Subcutaneous abdominal adipose tissue (tissue), 5 donors: ENCODE data around the gene SMYD1.

Experiments
- H3K27ac ChIP-seq: one replicate; pipeline ENCODE4 v1.7.0; 2013; ENCODE audit warnings: low read depth, mild to moderate bottlenecking, inconsistent platforms, low read length, moderate library complexity
- H3K27me3 ChIP-seq, 5 donors: one replicate each; pipeline ENCODE4 v1.7.0; 2013; ENCODE audit warnings: low read length in 5 of 5, inconsistent platforms in 1 of 5; ENCODE audit not compliant: control insufficient read depth in 5 of 5, insufficient read depth in 4 of 5
- H3K36me3 ChIP-seq, 5 donors: one replicate each; pipeline ENCODE4 v1.7.0; 2013; ENCODE audit warnings: low read length in 5 of 5; ENCODE audit not compliant: control insufficient read depth in 5 of 5, insufficient read depth in 5 of 5
- H3K4me1 ChIP-seq, 5 donors: one replicate each; pipeline ENCODE4 v1.7.0; 2013; ENCODE audit warnings: low read length in 5 of 5, mild to moderate bottlenecking in 3 of 5, moderate library complexity in 1 of 5; ENCODE audit not compliant: control insufficient read depth in 5 of 5, insufficient read depth in 5 of 5
- H3K4me3 ChIP-seq, 5 donors: one replicate each; pipeline ENCODE4 v1.7.0; 2013; ENCODE audit warnings: low read length in 5 of 5, low read depth in 1 of 5
- H3K9ac ChIP-seq, 5 donors: one replicate each; pipeline ENCODE4 v1.7.0; 2013; ENCODE audit warnings: low read length in 5 of 5, mild to moderate bottlenecking in 4 of 5, moderate library complexity in 3 of 5
- H3K9me3 ChIP-seq, 5 donors: one replicate each; pipeline ENCODE4 v1.7.0; 2013; ENCODE audit warnings: low read length in 5 of 5; ENCODE audit not compliant: control insufficient read depth in 5 of 5
- donor health status: healthy.
- donor health status: healthy.
- donor health status: healthy.
- donor health status: healthy.
- donor health status: healthy.

The SMYD1 gene

DNA sequence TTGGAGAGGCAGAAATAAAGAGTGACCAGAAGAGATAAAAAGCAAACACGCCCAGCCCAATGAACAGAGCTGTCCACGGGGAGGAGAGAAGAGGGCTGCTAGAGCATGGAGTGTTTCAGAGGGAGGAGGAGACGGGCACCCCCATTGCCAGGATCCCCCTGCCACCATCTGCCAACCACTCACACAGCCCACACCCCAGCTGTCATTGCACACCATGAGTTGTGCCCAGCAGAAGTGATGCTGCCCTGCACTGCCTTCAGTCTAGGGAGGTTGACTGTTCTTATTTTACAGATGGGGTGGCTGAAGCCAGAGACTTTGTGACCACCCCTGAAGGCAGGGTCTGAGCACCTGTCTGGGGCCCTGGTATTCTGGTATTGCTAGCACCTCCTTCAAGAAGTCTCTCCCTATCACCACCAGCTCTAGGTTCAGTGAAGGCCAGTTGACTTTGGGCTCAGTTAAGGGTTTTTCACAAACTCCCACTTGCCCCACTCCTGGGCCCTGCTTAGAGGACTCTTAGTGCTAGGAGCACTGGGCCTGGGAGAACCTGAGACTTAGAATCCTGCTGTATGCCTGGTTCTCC lies 57.8 kb downstream of the SMYD1 start:
- Histone ChIP-seq H3K4me1 (no peaks in the 10 kb centered on the region), H3K36me3 (no peaks in the 10 kb centered on the region), H3K9me3 (no peaks in the 10 kb centered on the region), H3K4me3 (no peak overlapping the region), H3K27me3 (peaks cover 3 to 14% (median 4%) of the 10 kb centered on the region in 5 donors), H3K27ac (no peak overlapping the region), H3K9ac (no peak overlapping the region)

DNA sequence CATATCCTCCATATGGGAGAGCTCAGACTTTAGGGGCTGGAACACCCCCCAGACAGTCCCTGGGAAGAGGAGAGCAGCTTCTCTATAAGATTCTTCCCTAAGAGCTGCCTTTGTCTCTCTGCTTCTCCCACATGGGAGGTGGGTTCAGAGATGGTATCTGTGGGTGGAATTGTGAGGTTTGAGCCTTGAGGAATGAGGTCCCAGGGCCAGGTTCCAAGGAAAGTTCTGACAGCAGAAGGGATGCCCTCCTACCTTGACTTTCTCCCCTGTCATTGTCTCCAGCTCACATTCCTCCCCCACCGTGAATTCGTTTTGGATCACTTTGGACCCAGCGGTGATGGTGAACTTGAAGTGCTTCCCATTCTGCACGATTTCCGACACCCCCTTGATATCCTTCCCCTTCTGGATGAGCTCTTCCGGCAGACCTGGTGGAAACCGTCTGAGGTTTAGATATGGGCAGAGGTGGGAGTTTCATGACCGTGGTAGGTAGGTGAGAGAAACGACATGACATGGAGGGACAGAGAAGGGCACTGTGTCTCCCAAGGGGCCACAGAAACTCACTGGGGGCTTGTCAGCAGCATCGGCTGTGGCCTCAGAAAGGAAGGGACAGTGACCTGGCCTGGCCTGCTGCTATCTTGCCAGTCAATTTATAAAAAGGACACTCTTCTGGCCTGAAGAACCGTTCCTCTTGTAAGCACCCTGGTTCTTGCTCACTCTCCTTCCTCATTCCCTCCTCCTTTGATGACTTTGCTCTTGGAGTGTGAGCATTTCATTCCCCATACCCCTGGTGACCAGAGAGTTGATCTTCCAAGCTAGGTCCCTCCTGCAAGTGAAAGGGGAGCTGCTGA lies 58.5 kb downstream of the SMYD1 start:
- Histone ChIP-seq H3K27me3 (peaks cover 4 to 14% (median 4%) of the 10 kb centered on the region in 5 donors), H3K9ac (no peak overlapping the region), H3K36me3 (no peaks in the 10 kb centered on the region), H3K9me3 (no peaks in the 10 kb centered on the region), H3K4me1 (no peaks in the 10 kb centered on the region), H3K4me3 (no peak overlapping the region), H3K27ac (no peak overlapping the region)

DNA sequence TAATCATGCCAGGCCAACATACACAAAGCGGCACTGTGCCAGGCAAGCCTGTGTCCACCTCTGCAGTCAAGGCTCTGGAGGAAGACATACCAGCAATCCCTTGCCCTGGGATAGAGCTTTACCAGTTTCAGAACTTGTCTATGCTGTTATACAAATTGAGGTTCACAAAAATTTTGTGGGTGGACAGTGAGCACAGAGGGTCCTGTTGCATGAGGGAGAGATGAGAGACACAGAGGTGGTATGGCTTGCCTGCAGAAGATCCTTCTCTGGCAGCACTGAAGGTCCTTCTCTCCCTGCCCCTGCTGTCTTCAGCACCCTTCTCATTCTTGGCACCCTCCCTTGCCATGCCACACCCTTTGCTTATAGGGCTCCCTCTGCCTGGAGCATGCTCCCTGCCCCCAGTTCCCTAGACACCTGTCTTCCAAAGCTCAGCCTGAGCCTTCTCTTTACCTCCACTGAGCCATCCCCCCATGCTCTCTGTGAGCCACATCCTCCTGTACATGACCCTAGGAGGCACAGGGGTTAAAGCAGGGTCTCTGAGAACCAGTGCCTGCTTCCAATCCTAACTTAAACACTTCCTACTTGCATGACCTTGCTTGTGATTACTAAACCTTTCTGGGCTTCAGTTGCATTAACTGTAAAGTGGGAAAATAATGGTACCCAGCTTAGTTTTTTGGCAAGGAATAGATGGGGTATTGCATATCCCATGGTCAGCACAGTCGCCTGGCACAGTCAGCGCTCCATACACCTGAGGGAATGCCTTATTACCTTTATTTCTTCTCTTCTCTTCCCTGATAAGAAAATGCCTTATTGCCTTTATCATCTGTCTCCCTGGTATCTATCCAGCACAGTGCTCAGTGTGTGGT lies 59.4 kb downstream of the SMYD1 start:
- Histone ChIP-seq H3K27me3 (peaks cover 4 to 14% (median 5%) of the 10 kb centered on the region in 5 donors), H3K27ac (no peak overlapping the region), H3K9ac (no peak overlapping the region), H3K36me3 (no peaks in the 10 kb centered on the region), H3K4me1 (no peaks in the 10 kb centered on the region), H3K4me3 (no peak overlapping the region), H3K9me3 (no peaks in the 10 kb centered on the region)

GRCh38 chr2:88127638-88127887 lies 59.9 kb downstream of the SMYD1 start:
- Histone ChIP-seq H3K36me3 (no peaks in the 10 kb centered on the region), H3K4me3 (no peak overlapping the region), H3K4me1 (no peaks in the 10 kb centered on the region), H3K9ac (no peak overlapping the region), H3K9me3 (no peaks in the 10 kb centered on the region), H3K27me3 (peaks cover 4 to 14% (median 5%) of the 10 kb centered on the region in 5 donors), H3K27ac (no peak overlapping the region)

- Histone ChIP-seq H3K4me3 (no peak within 1 kb of the TSS), H3K9me3 (no peaks in the 10 kb centered on the region), H3K4me1 (no peaks in the 10 kb centered on the region), H3K27ac (no peak within 1 kb of the TSS), H3K9ac (no peak within 1 kb of the TSS), H3K36me3 (no peaks in the 10 kb centered on the region), H3K27me3 (peaks cover 4 to 14% (median 5%) of the 10 kb centered on the region in 5 donors)
Measured at GRCh38 chr2:88127888-88128653, 60.4 kb downstream of the SMYD1 start, which contains the start of gene FABP1. FABP1 (minus strand) TSS chr2:88128062; CDS start chr2:88128017, 45 bp downstream.

DNA sequence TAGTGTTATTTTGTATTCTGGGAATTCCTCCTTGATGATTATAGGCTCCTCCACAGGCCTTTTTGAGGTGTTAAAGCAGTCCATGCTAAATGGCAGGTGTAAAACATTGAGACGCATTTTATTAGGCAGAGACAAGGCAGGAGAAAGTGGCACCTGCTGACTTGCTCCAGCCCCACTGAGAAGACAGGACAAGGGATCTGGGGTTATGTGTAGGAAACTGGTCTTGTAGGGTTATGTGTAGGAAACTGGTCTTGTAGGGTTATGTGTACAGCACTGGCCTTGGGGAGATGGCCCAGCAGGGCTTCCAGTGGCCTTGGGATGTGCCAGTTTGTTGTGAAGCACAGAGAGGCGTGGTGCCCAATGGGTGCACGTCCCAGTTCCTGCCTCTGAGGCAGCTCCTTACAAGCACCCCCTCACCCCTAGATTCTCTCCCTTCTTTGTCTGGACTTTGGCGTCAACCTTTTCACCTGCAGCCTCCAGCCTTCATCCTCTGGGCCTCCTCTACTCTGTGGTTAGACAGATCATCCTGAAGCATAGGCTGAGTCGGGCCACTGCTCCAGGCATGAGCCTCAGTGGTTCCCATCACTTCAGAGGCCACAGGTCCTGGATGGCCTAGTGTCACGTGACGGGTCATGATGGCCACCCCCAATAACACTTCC lies 61.2 kb downstream of the SMYD1 start:
- no peaks in the 10 kb centered on the region for H3K4me1 ChIP-seq
- H3K9me3 ChIP-seq: no peaks in the 10 kb centered on the region
- no peak overlapping the region for H3K9ac ChIP-seq
- H3K27ac ChIP-seq: no peak overlapping the region
- H3K27me3 ChIP-seq: peaks cover 4 to 10% (median 5%) of the 10 kb centered on the region in 5 donors
- H3K4me3 ChIP-seq: no peak overlapping the region
- no peaks in the 10 kb centered on the region for H3K36me3 ChIP-seq

DNA sequence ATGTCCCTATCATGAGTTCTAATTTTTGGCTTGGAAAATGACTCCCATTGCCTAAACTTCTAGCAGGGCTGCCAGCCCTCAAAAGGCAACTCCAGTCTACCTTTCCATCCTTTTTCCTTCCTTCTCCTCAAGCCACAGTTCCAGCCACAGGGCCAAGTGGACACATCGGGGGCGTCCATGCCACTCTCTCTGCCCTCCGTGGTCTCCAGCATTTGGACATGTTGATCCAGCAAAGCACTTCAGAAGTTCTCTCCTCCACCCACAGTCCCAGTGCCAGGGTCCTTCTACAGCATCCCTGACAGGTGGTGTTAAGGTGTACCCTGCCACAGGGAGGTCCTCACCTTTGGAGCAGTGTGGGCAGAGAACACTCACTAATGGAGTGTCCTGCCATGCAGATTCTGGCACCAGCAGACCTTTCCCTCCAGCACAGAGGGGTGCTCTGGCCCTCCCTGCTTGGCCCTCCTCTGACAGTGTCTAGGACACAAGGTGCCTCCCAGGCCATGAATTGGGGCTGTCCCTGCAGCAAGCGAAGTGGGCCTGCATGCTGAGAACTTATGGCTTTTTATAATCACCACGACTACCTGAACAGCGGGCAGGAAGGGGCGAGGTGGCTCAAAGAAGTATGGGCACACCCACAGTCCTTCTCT lies 61.8 kb downstream of the SMYD1 start:
- Histone ChIP-seq H3K36me3 (no peaks in the 10 kb centered on the region), H3K27me3 (peaks cover 4 to 7% (median 5%) of the 10 kb centered on the region in 5 donors), H3K9ac (no peak overlapping the region), H3K9me3 (no peaks in the 10 kb centered on the region), H3K4me1 (no peaks in the 10 kb centered on the region), H3K27ac (no peak overlapping the region), H3K4me3 (no peak overlapping the region)

- H3K9me3 ChIP-seq: no peaks in the 10 kb centered on the region
- H3K4me1 ChIP-seq: no peaks in the 10 kb centered on the region
- H3K9ac ChIP-seq: no peak overlapping the region
Measured at GRCh38 chr2:88131201-88131998, 63.8 kb downstream of the SMYD1 start.

More at GRCh38 chr2:88131201-88131998, 63.8 kb downstream of the SMYD1 start:
- Histone ChIP-seq H3K27ac (no peak overlapping the region), H3K36me3 (no peaks in the 10 kb centered on the region), H3K4me3 (no peak overlapping the region), H3K27me3 (peaks cover 3 to 5% (median 4%) of the 10 kb centered on the region in 5 donors)
